Vagina (tissue), 2 donors: ENCODE data around the gene STPG2. TPM values are rescaled to one million over a fixed set of nuclear protein-coding genes. Genes with fewer than 3 reads are reported as not detected.

ENCODE experiments used
- DNase-seq, 2 donors: peaks; one replicate each; pipeline ENCODE4 v3.0.0-alpha.2; 2017; ENCODE audit errors: extremely low spot score in 2 of 2
- H3K27ac ChIP-seq: fragments of 200-600 bp; sonication (generic); one replicate; pipeline ENCODE4 v1.5.1; 2019
- H3K27me3 ChIP-seq: fragments of 200-600 bp; sonication (generic); one replicate; pipeline ENCODE4 v1.5.1; 2019
- H3K36me3 ChIP-seq, 2 donors: fragments of 200-600 bp; sonication (generic); one replicate each; pipeline ENCODE4 v1.5.1; 2017 to 2019
- H3K4me1 ChIP-seq: fragments of 200-600 bp; sonication (generic); one replicate; pipeline ENCODE4 v1.5.1; 2019
- H3K4me3 ChIP-seq, 2 donors: fragments of 200-600 bp; sonication (generic); 1 replicate in 1 of 2; 2 replicates in 1 of 2; pipeline ENCODE4 v1.5.1; 2016 to 2019
- H3K9me3 ChIP-seq: fragments of 200-600 bp; sonication (generic); one replicate; pipeline ENCODE4 v1.5.1; 2019
- POLR2A ChIP-seq, 2 donors: fragments of 450-650 bp; IDR thresholded peaks; one replicate each; pipeline ENCODE4 v1.6.1; 2017; ENCODE audit warnings: antibody characterized with exemption in 2 of 2, mild to moderate bottlenecking in 2 of 2, moderate library complexity in 2 of 2
- POLR2AphosphoS5 ChIP-seq, 2 donors: sonication (generic); formaldehyde crosslinking; IDR thresholded peaks; one replicate each; pipeline ENCODE4 v1.9.0; 2017; ENCODE audit warnings: antibody characterized with exemption in 2 of 2, mild to moderate bottlenecking in 2 of 2, low read depth in 1 of 2; ENCODE audit not compliant: insufficient read depth in 1 of 2
- intact Hi-C: fragments of 100-400 bp; cut with DNase I; formaldehyde crosslinking; loops from one replicate; pipeline ENCODE4 v1.15.1; 2023
- total RNA-seq: library from RNA; depleted of rRNA; stranded (reverse); fragments of >200 nt; gene quantifications from one replicate; pipeline ENCODE4 v1.2.3, GENCODE V29; 2016
- TF ChIP-seq, protein P1 (sequence below), 3 experiments: fragments of 450-650 bp in 2 of 3; fragments of 200-600 bp in 1 of 3; sonication (generic) in 1 of 3; IDR thresholded peaks; one replicate each; pipeline ENCODE4 v1.5.1; 2017 to 2019; ENCODE audit warnings: antibody characterized with exemption in 3 of 3, mild to moderate bottlenecking in 2 of 3, moderate library complexity in 2 of 3

STPG2 gene
- total RNA-seq, 1 donor from 2014 or later: not detected

DNA sequence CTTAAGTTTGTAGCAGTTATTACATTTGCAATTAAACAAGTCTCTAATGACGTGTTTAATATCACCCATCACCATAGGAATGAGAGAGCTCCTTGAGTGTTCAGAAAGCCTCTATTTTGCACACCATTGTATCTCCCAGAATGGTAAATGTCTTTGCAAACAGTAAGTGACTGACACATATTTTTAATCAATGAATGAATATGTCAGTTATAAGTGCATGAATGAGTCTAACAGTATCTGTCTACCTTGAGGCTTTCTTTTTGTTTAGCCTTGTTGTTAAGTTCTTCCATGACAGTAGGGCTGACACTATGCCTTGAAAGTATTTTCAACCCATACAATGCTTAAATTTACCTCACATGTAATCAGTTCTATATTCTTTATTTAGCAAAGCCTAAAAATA lies 292.2 kb downstream of the STPG2 start:
- intact Hi-C loops: no loop called here
- no peak for DNase-seq
- peaks cover 2% of the 10 kb centered on the region for H3K9me3 ChIP-seq
- no peaks in the 10 kb centered on the region for H3K27me3 ChIP-seq
- H3K4me3 ChIP-seq: no peak overlapping the region
- H3K27ac ChIP-seq: no peak overlapping the region
- H3K4me1 ChIP-seq: no peaks in the 10 kb centered on the region
- no peak for TF ChIP-seq POLR2AphosphoS5 (IDR thresholded peaks at IDR 0.05; ENCODE audit: insufficient read depth in 1 of 2, low read depth in 1 of 2)
- H3K36me3 ChIP-seq: no peaks in the 10 kb centered on the region

DNA sequence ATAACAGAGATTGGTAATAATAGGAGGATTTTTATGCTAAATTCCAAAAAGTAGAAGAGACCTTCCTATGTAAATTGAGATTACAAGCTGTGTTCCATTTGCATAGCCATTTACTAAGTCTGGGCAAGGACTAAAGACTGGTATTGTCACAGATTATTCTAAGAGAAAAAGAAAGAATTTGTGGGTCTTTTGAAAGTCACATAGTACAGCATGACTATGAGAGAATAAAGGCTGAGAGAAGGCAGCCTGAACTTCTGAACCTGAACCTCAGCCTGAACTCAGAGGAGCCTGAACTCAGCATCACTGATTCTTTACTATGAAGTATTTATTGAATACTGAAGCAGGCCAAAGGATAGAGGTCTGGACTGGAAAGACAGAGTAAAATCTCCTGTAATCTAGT lies 297.5 kb downstream of the STPG2 start:
- intact Hi-C loops: no loop called here
- Histone ChIP-seq H3K4me1 (no peaks in the 10 kb centered on the region), H3K27ac (no peak overlapping the region), H3K9me3 (no peaks in the 10 kb centered on the region), H3K36me3 (no peaks in the 10 kb centered on the region), H3K4me3 (no peak overlapping the region), H3K27me3 (no peaks in the 10 kb centered on the region)
- TF ChIP-seq, protein P1, sequence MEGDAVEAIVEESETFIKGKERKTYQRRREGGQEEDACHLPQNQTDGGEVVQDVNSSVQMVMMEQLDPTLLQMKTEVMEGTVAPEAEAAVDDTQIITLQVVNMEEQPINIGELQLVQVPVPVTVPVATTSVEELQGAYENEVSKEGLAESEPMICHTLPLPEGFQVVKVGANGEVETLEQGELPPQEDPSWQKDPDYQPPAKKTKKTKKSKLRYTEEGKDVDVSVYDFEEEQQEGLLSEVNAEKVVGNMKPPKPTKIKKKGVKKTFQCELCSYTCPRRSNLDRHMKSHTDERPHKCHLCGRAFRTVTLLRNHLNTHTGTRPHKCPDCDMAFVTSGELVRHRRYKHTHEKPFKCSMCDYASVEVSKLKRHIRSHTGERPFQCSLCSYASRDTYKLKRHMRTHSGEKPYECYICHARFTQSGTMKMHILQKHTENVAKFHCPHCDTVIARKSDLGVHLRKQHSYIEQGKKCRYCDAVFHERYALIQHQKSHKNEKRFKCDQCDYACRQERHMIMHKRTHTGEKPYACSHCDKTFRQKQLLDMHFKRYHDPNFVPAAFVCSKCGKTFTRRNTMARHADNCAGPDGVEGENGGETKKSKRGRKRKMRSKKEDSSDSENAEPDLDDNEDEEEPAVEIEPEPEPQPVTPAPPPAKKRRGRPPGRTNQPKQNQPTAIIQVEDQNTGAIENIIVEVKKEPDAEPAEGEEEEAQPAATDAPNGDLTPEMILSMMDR (IDR thresholded peaks at IDR 0.05): no peak
- no peak for TF ChIP-seq POLR2AphosphoS5 (IDR thresholded peaks at IDR 0.05; ENCODE audit: insufficient read depth in 1 of 2, low read depth in 1 of 2)
- TF ChIP-seq POLR2A (IDR thresholded peaks at IDR 0.05): no peak
- no peak for DNase-seq

DNA sequence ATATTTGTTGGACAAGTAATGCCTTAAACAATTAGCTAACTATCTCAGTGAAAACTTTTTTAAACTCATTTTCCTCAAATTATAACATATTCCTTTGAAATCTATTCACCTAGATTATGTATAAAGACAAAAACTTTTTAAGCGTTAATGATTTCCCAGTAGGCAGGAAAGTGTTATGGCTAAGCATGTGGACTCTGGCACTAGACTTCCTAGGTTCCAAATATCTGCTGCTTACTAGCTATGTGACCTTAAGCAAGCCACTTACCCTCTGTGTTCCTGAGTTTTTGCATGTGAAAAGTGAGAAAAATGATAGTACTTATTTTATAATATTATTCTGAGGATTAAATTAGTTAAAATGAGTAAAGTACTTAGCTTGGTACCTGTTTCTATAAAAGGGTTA lies 301.8 kb downstream of the STPG2 start:
- Histone ChIP-seq H3K4me3 (no peak overlapping the region), H3K9me3 (no peaks in the 10 kb centered on the region), H3K36me3 (no peaks in the 10 kb centered on the region), H3K27ac (no peak overlapping the region), H3K27me3 (no peaks in the 10 kb centered on the region), H3K4me1 (no peaks in the 10 kb centered on the region)
- intact Hi-C loops: no loop called here
- TF ChIP-seq POLR2A (IDR thresholded peaks at IDR 0.05) (no peak), POLR2AphosphoS5 (IDR thresholded peaks at IDR 0.05; ENCODE audit: insufficient read depth in 1 of 2, low read depth in 1 of 2) (no peak)
- TF ChIP-seq, protein P1 (IDR thresholded peaks at IDR 0.05): no peak
- no peak for DNase-seq

DNA sequence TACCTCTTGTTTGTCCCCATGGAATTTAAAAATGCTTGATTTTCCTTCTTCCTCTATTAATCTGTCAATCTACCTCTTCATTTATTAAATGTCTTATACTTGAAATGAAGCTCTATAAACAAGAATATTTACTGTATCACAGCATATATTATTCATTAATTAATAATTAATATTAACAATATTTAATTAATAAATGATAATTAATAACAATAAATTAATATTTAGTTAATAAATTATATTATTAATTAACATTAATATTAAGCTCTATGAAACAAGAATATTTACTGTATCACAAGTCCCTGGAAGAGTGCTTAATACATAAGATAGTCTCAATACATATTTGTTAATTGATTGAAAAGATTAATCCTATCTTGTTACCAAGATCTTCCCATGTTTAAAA lies 306.6 kb downstream of the STPG2 start:
- H3K36me3 ChIP-seq: no peaks in the 10 kb centered on the region
- no peaks in the 10 kb centered on the region for H3K27me3 ChIP-seq
- intact Hi-C loops: no loop called here
- no peak overlapping the region for H3K27ac ChIP-seq
- DNase-seq: no peak
- no peak overlapping the region for H3K4me3 ChIP-seq
- no peaks in the 10 kb centered on the region for H3K9me3 ChIP-seq
- no peaks in the 10 kb centered on the region for H3K4me1 ChIP-seq
- TF ChIP-seq POLR2AphosphoS5 (IDR thresholded peaks at IDR 0.05; ENCODE audit: insufficient read depth in 1 of 2, low read depth in 1 of 2): no peak
- TF ChIP-seq, protein P1 (IDR thresholded peaks at IDR 0.05): no peak
- TF ChIP-seq POLR2A (IDR thresholded peaks at IDR 0.05): no peak

DNA sequence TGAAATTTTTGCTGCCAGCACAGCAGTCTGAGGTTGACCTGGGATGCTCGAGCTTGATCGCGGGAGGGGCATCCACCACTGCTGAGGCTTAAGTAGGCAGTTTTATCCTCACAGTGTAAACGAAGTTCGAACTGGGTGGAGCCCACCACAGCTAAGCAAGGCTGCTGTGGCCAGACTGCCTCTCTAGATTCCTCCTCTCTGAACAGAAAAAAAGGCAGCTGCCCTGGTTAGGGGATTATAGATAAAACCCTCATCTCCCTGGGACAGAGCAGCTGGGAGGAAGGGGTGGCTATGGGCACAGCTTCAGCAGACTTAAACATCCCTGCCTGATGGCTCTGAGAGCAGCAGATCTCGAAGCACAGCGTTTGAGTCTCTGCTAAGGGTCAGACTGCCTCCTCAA lies 314.6 kb downstream of the STPG2 start:
- no peak for DNase-seq
- intact Hi-C loops: no loop called here
- H3K27ac ChIP-seq: no peak overlapping the region

More for the DNA sequence above, 314.6 kb downstream of the STPG2 start:
- Histone ChIP-seq H3K27me3 (no peaks in the 10 kb centered on the region), H3K4me1 (no peaks in the 10 kb centered on the region), H3K36me3 (no peaks in the 10 kb centered on the region), H3K4me3 (no peak overlapping the region), H3K9me3 (no peaks in the 10 kb centered on the region)
- TF ChIP-seq POLR2AphosphoS5 (IDR thresholded peaks at IDR 0.05; ENCODE audit: insufficient read depth in 1 of 2, low read depth in 1 of 2) (no peak), POLR2A (IDR thresholded peaks at IDR 0.05) (no peak)
- TF ChIP-seq, protein P1 (IDR thresholded peaks at IDR 0.05): no peak
